ENCODE measurements around the gene DLG1.
"Not testable (repeated sequence)": the region's sequence is repeated elsewhere in the genome, so short reads cannot be mapped to it uniquely, and the experiment has no call there.

Gene DLG1

DNA sequence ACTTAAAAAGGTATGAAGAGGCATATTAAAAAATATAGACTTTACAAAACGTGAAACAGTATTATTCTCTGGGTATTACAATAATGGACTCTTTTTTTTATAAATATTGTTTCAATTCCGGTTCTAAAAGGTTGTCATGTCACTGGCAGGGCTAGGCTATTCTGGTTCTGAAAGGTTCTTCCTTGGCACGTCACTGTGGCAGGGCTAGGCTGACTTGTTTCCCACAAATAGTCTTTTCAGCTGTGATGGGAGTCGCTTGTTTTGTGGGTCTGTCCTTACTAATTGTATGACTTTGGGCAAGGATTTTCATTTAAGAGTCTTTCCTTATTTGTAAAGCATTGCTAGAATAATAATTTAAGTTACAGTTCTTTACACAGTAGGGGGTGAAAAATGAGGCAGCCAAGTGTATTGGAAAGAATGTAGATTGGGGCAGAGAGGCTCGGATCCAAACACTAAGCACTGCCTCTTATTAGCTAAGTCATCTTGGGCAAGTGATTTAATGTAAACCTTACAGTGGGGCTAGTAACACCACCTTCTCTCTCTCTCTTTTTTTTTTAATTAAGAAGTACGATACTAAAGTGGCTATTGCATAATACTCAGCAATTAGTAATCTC, 256.4 kb downstream of the DLG1 start:
- DNase-seq: no peak
- TF ChIP-seq GATA1 (IDR thresholded peaks at IDR 0.05; ENCODE audit: low read depth, low read length) (no peak), POLR2A (IDR thresholded peaks at IDR 0.05; ENCODE audit: low read length) (no peak)

DNA sequence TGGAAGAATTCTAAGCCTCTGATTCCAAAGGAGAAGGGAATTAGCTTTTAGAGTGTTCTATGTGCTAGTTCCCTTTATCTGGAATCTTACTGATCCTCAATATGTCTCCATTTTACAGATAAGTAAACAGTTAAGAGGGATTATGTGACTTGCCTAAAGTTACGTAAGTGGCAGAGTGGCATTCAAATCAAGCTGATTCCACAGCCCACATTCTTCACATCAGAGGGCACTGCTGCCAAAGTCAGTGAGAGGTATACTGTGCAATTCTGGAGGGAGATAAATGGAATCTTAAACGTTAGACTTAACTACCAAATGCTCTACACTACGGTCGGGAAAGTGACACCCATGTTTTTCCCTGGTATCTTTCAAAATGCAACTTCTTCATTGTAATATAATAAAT, 257.8 kb downstream of the DLG1 start:
- DNase-seq: no peak

DNA sequence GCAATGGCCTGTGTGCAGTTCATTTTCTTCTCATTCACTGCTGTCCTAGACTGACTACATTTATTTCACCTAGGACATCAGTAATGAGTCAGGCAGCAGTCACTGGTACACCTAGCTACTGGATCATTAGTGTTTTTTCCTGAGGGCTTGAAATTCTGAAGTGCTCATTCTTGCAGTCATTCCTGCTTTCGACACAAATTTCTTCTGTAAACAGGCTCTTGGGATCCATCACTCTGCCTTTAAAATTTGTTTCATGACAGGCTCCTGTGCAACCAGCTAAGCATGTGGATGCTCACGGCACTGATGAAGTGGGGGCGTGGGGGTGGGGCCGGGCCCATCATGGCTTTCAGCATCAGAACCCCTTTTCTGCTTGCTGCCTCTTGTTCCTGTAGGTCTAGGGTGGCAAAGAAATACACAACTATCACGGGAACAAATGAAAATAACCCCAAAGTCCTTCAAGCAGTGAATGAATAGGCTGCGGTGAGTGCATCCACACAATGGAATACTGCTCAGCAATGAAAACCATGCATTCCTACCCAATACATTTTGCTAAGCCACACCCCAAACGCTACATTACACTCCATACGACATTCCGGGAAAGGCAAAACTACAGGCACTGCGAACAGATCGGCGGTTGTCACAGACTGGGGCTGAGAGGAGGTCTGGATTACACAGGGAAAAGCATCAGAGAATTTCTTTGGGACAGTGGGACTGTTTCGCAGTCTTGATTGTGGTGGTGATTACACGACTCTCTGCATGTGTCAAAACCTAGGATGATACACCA, 259.5 kb downstream of the DLG1 start:
- no peak for TF ChIP-seq POLR2A (IDR thresholded peaks at IDR 0.05; ENCODE audit: low read length)
- no peak for DNase-seq

More for the DNA sequence above, 257.8 kb downstream of the DLG1 start:
- TF ChIP-seq POLR2A (IDR thresholded peaks at IDR 0.05; ENCODE audit: low read length) (no peak), GATA1 (IDR thresholded peaks at IDR 0.05; ENCODE audit: low read depth, low read length) (no peak)

GRCh38 chr3:197035577-197035976, 262.8 kb downstream of the DLG1 start:
- TF ChIP-seq POLR2A (IDR thresholded peaks at IDR 0.05; ENCODE audit: low read length) (no peak), GATA1 (IDR thresholded peaks at IDR 0.05; ENCODE audit: low read depth, low read length) (no peak)
- no peak for DNase-seq

GRCh38 chr3:197034778-197035177, 263.6 kb downstream of the DLG1 start:
- not testable (repeated sequence) for DNase-seq

GRCh38 chr3:197033764-197034163, 264.6 kb downstream of the DLG1 start:
- DNase-seq: not testable (repeated sequence)

DNA sequence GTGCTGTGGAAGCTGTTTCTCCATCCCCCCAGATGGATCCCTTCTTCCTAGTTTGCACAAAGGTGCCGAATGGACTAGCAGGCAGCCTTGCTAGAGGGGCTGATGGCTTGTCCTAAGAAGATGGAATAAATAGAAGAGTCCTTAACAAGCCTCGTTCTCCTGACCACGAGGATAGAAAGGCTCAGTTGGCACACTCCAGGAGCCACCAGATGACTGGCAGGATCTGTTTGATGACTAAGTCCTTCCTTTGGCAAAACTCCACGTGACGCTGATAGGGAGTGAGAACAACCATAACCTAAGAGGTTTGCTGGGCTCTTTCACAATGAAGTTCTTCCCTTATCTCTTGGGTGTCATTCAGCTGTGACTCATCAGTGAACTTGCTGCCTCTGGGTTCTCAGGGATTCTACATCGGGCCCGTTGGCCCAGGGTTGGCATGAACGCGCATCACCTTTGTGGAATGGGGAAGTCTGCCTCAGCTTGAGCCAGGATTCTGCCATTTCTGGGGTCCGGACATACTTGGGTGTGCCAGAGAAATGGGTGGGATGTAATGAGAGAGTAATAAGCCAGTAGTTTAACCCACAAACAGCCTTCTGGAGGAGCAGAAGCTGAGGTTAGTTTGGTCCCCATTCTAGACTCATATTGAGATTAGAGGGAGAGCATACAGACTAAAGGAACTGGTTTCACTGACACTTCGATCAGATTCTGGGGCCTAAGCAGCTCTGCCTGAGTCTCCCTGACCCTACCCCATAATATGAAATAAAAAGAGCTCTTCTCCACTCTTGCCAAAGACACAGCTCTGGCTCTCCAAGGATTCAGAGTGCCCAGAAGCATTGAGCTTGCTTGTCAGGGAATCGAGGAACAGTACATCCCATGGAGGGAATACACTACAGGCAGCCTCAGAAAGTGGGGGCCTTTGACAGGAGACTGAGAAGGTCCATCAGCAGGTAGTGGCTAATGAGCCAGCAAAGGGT, 266.8 kb downstream of the DLG1 start:
- no peak for DNase-seq
- peak; percentile 85 for TF ChIP-seq GATA1 (IDR thresholded peaks at IDR 0.05; ENCODE audit: low read depth, low read length)
- no peak for TF ChIP-seq POLR2A (IDR thresholded peaks at IDR 0.05; ENCODE audit: low read length)

GRCh38 chr3:197030379-197031314, 267.8 kb downstream of the DLG1 start:
- no peak for DNase-seq
- TF ChIP-seq POLR2A (IDR thresholded peaks at IDR 0.05; ENCODE audit: low read length) (no peak), GATA1 (IDR thresholded peaks at IDR 0.05; ENCODE audit: low read depth, low read length) (no peak)

DNA sequence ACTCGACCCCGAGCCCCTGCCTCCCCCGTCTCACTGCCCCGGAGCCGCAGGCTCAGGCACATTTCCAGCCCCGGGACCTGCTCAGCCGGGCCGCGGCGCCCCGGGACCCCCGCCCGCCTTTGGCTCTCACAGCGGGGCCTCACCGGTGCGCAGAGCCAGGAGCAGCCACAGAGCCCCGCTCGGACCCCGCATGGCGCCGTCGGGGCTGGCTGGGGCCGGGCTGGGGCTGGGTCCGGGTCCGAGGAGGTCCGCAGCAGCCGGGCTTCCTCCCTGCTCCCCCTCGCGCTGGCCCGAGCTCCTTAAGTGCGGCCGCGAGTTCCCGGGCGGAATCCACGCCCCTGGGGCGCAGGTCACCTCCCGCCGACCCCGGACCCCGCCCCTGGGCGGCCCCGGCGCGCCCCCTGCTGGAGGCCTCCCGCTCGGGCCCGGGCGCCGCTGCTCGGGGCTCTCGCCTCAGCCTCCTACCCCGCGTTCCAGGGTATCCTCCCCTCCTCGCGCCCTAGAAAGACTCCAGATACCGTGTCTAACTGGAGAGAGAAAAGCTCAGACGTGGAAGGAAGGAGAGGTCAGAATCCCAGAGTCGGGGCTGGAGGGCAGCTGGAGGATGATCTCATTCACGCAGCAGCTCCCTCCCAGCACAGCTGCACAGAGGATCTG, 268.8 kb downstream of the DLG1 start, which contains the start of gene MELTF:
MELTF (minus strand) TSS at position 307 of the 657 bp plus-strand sequence; CDS start at position 192, 115 bp downstream.
- peak; percentile 78 to 87 for DNase-seq
- TF ChIP-seq GATA1 (IDR thresholded peaks at IDR 0.05; ENCODE audit: low read depth, low read length): no peak
- no peak for TF ChIP-seq POLR2A (IDR thresholded peaks at IDR 0.05; ENCODE audit: low read length)

DNA sequence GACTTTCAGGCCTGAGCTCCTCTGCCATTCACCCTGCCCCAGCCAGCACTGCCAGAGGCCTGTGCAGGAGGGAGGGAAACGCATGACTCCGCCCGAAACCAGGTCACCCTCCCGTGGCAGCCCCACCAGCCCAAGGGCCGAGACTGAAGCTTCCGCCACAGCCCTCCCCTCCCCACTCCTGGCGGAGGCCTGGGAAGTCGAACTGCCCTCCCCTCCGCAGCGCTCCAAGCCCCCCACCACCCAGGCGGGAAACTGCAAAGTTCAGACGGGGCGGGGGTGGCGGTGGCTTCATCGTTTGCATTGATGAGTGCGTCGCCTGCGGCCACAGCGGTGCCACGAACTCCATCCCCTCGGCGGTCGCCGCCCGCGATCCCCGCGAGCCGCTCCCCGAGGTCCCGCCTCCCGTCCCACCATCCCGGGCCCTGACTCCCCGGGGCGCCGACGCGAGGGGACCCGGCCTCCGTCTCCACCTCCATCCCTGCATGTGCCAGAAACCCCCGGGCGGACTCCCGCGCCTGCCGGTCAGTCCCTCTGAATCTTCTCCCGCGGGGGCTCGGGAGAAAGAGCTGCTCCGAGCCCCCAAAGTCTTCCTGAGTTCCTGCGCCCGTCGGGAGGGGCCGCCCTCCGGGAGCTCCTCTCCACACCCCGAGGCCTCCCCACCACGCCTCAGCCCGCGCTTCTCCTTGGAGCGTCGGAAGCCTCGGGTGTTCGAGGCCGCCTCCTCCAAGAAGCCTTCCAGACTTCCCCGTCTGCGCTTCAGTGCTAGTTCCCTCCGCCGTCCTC, 269.5 kb downstream of the DLG1 start:
- TF ChIP-seq GATA1 (IDR thresholded peaks at IDR 0.05; ENCODE audit: low read depth, low read length): no peak
- no peak for TF ChIP-seq POLR2A (IDR thresholded peaks at IDR 0.05; ENCODE audit: low read length)
- DNase-seq: peak; percentile 33 to 54

- TF ChIP-seq GATA1 (IDR thresholded peaks at IDR 0.05; ENCODE audit: low read depth, low read length) (no peak), POLR2A (IDR thresholded peaks at IDR 0.05; ENCODE audit: low read length) (no peak)
- no peak for DNase-seq
These were observed 270.3 kb downstream of the DLG1 start for GRCh38 chr3:197027896-197028727.
